HL-60 (cell line): ENCODE measurements around the gene TGFB1.

Experiments used
- DNase-seq, 2 experiments: peaks; one replicate each; pipeline ENCODE4 v3.0.0-alpha.2; 2010 to 2020; ENCODE audit warnings: low read depth in 1 of 2, low spot score in 1 of 2
- H3K27ac ChIP-seq: fragments of 250-450 bp; sonication (Bioruptor Pico); replicated peaks from 2 replicates; pipeline ENCODE4 v1.5.1; 2020; ENCODE audit warnings: mild to moderate bottlenecking, moderate library complexity
- H3K27me3 ChIP-seq: fragments of 250-450 bp; sonication (Bioruptor Pico); 2 replicates; pipeline ENCODE4 v1.5.1; 2021; ENCODE audit warnings: mild to moderate bottlenecking, moderate library complexity; ENCODE audit not compliant: insufficient read depth, poor library complexity, severe bottlenecking
- H3K4me3 ChIP-seq: replicated peaks from 2 replicates; pipeline ENCODE4 v1.5.1; 2011; ENCODE audit warnings: mild to moderate bottlenecking, control low read depth, low read length; ENCODE audit not compliant: insufficient read depth
- GABPA ChIP-seq: IDR thresholded peaks from 2 replicates; pipeline ENCODE4 v1.6.1; 2012; ENCODE audit warnings: low read depth
- POLR2AphosphoS5 ChIP-seq: IDR thresholded peaks from 2 replicates; pipeline ENCODE4 v1.6.1; 2012; ENCODE audit warnings: low read depth
- SPI1 ChIP-seq: IDR thresholded peaks from 2 replicates; pipeline ENCODE4 v1.6.1; 2012; ENCODE audit warnings: low read depth, mild to moderate bottlenecking, borderline replicate concordance
- TF ChIP-seq, protein P1 (sequence below): IDR thresholded peaks from 2 replicates; pipeline ENCODE4 v1.6.1; 2012; ENCODE audit warnings: low read depth; ENCODE audit not compliant: insufficient replicate concordance
- TF ChIP-seq, protein P2 (sequence below): IDR thresholded peaks from one replicate; pipeline ENCODE4 v1.5.1; 2011; ENCODE audit warnings: low read length, control low read depth, inconsistent platforms; ENCODE audit not compliant: insufficient read depth

The TGFB1 gene

DNA sequence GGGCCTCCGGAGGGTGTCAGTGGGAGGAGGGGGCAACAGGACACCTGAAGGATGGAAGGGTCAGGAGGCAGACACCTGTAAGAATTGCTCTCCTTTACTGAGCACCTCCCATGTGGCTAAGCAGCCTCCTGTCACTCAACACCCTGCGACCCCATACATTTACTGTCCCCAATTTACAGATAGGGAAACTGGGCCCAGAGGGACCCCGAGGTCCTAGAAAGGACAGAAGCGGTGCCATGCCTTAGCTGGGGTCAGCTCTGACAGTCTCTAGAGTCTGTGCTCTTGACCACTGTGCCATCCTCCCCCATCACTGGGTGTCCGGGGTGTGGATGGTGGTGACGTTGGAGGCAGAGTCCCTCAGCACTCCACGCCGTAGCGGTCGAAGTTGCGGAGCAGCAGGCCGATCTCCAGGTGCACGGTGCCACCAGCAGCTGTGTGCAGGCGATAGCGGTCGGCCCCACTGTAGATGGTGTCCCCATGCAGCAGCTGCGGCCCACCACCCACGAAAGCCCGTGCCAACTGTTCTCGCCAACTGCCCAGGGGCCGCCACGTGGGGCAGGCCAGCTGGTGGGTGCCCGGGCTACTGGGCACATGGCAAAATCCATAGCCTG is 726 bp upstream of the TGFB1 start:
- H3K27me3 ChIP-seq, result no peaks in the 10 kb centered on the region
- peak overlapping the region; percentile 91 for H3K4me3 ChIP-seq
- no peak overlapping the region for H3K27ac ChIP-seq
- TF ChIP-seq POLR2AphosphoS5 (no peak), SPI1 (no peak), GABPA (no peak)
- TF ChIP-seq, protein P1, sequence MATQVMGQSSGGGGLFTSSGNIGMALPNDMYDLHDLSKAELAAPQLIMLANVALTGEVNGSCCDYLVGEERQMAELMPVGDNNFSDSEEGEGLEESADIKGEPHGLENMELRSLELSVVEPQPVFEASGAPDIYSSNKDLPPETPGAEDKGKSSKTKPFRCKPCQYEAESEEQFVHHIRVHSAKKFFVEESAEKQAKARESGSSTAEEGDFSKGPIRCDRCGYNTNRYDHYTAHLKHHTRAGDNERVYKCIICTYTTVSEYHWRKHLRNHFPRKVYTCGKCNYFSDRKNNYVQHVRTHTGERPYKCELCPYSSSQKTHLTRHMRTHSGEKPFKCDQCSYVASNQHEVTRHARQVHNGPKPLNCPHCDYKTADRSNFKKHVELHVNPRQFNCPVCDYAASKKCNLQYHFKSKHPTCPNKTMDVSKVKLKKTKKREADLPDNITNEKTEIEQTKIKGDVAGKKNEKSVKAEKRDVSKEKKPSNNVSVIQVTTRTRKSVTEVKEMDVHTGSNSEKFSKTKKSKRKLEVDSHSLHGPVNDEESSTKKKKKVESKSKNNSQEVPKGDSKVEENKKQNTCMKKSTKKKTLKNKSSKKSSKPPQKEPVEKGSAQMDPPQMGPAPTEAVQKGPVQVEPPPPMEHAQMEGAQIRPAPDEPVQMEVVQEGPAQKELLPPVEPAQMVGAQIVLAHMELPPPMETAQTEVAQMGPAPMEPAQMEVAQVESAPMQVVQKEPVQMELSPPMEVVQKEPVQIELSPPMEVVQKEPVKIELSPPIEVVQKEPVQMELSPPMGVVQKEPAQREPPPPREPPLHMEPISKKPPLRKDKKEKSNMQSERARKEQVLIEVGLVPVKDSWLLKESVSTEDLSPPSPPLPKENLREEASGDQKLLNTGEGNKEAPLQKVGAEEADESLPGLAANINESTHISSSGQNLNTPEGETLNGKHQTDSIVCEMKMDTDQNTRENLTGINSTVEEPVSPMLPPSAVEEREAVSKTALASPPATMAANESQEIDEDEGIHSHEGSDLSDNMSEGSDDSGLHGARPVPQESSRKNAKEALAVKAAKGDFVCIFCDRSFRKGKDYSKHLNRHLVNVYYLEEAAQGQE, result no peak
- TF ChIP-seq, protein P2, sequence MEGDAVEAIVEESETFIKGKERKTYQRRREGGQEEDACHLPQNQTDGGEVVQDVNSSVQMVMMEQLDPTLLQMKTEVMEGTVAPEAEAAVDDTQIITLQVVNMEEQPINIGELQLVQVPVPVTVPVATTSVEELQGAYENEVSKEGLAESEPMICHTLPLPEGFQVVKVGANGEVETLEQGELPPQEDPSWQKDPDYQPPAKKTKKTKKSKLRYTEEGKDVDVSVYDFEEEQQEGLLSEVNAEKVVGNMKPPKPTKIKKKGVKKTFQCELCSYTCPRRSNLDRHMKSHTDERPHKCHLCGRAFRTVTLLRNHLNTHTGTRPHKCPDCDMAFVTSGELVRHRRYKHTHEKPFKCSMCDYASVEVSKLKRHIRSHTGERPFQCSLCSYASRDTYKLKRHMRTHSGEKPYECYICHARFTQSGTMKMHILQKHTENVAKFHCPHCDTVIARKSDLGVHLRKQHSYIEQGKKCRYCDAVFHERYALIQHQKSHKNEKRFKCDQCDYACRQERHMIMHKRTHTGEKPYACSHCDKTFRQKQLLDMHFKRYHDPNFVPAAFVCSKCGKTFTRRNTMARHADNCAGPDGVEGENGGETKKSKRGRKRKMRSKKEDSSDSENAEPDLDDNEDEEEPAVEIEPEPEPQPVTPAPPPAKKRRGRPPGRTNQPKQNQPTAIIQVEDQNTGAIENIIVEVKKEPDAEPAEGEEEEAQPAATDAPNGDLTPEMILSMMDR, result no peak
- no peak for DNase-seq

DNA sequence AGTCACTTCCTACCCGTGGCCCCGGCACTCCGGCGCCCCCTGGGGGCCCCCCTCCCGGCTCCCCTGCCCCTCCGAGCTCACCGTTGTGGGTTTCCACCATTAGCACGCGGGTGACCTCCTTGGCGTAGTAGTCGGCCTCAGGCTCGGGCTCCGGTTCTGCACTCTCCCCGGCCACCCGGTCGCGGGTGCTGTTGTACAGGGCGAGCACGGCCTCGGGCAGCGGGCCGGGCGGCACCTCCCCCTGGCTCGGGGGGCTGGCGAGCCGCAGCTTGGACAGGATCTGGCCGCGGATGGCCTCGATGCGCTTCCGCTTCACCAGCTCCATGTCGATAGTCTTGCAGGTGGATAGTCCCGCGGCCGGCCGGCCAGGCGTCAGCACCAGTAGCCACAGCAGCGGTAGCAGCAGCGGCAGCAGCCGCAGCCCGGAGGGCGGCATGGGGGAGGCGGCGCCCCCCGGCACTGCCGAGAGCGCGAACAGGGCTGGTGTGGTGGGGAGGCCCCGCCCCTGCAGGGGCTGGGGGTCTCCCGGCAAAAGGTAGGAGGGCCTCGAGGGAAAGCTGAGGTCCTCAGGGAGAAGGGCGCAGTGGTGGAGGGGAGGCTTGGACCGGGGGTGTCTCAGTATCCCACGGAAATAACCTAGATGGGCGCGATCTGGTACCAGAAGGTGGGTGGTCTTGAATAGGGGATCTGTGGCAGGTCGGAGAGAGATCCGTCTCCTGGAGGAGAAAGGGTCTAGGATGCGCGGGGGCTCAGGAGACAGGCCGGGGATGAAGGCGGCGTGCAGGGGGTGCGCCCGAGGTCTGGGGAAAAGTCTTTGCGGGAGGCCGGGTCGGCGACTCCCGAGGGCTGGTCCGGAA is 885 bp downstream of the TGFB1 start:
- TF ChIP-seq SPI1 (no peak), GABPA (no peak), POLR2AphosphoS5 (peak; percentile 52; the same call in 1 of the 2 replicates)
- TF ChIP-seq, protein P2, result peak; percentile 48
- DNase-seq, result peak; percentile 70 to 82
- H3K27ac ChIP-seq, result peak overlapping the region; percentile 77

DNA sequence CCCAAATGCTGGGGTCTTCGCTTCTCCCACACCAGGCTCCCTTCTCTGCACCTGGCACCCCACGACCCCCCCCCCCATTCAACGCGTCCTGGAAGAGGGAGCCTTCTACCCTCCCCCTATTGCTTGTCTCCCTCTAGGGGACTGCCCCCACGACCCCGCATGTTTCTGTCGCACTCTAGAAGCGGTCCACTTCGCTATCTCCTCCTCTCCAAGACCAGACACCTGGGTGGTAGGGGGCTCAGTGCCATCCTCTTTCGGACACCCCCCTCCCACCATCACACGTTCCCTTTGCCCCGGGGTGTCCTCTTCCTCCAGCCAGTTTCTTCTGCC is 1.5 kb downstream of the TGFB1 start:
- no peak for DNase-seq
- H3K27ac ChIP-seq, result peak overlapping the region; percentile 77
- peak overlapping the region; percentile 91 for H3K4me3 ChIP-seq
- no peaks in the 10 kb centered on the region for H3K27me3 ChIP-seq
- TF ChIP-seq SPI1 (peak; percentile 49; the same call in 1 of the 2 replicates), GABPA (no peak)
- TF ChIP-seq, protein P2, result no peak

More for the DNA sequence above, 885 bp downstream of the TGFB1 start:
- Histone ChIP-seq H3K4me3 (peak overlapping the region; percentile 91), H3K27me3 (no peaks in the 10 kb centered on the region)

DNA sequence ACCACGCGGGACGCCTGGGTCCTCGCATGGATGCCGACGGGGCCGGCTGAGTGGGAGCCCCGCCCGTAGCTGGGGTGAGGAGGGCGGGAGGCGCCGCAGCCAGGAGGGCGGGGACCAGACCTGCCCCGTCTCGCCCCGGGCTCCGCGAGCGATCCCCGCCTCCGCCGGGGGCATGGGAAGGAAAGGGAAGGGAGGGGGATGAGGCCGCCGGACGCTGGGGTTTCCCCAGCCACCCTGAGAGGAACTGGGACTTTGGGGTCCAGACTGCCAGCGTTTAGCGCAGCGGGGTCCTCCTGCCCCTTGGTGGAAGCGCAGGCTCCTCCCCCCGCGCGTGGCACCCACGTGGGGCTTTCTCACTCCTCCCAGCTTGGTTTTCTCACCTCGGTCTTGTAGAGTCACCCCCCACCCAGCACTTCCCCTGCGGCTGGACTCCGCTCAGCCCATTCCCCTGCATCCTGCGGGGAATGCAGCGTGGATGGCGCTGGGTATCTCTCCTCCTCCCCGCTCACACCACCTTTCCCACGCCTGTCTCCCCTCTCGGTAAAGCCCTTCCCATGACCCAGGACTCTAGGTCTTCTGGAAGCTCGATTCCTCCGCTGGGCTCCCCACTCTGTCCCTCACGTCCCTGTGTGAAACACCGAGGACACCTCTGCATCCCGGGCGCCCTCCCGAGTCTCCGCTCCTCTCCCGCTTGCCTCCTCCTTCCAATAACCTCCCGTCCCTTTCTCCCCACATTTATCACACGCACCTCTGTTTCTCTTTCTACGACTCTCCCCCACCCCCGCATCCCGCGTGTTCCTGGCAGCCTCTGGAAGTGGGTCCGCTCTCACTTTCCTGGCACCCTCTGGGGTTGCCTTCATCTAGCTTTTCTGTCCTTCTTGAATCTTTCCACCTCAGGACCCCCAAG is 2.1 kb downstream of the TGFB1 start:
- no peaks in the 10 kb centered on the region for H3K27me3 ChIP-seq
- TF ChIP-seq, protein P1, result no peak
- TF ChIP-seq POLR2AphosphoS5 (no peak), SPI1 (peak; percentile 68; the same call in 1 of the 2 replicates), GABPA (no peak)
- TF ChIP-seq, protein P2, result no peak
- H3K27ac ChIP-seq, result peak overlapping the region; percentile 77
- peak; percentile 61 to 87 for DNase-seq
- H3K4me3 ChIP-seq, result peak overlapping the region; percentile 91
